Measurements from ENCODE around the gene MED16. TPM values are rescaled to one million over a fixed set of nuclear protein-coding genes. Genes with fewer than 3 reads are reported as not detected.

Gene MED16
- total RNA-seq, 1 experiment from 2014 or later = 83.0 TPM

GRCh38 chr19:939439-939838 lies 46.5 kb upstream of the MED16 start:
- Histone ChIP-seq H3K4me3 (ENCODE audit: low read depth, low read length, poor library complexity, severe bottlenecking) (no peak overlapping the region), H3K27me3 (replicated peaks; ENCODE audit: insufficient read depth, low read depth, low read length, poor library complexity) (no peaks in the 10 kb centered on the region), H3K9me3 (ENCODE audit: low read depth, low read length, poor library complexity, severe bottlenecking) (no peaks in the 10 kb centered on the region), H3K36me3 (ENCODE audit: insufficient read depth, low read length, poor library complexity, severe bottlenecking) (no peaks in the 10 kb centered on the region), H3K27ac (ENCODE audit: low read depth, low read length, poor library complexity, severe bottlenecking) (no peak overlapping the region), H3K4me1 (ENCODE audit: insufficient read depth, low read length, poor library complexity, severe bottlenecking) (peaks cover 14% of the 10 kb centered on the region)
- intact Hi-C loops (cut with micrococcal nuclease; ENCODE audit: unreplicated experiment) = no loop called here
- CTCF ChIA-PET = no interaction called here
- BruUV-seq (replicated peaks) = no TSS peak
- TF ChIP-seq EZH2 (IDR thresholded peaks at IDR 0.05; ENCODE audit: borderline replicate concordance, low read depth, low read length, poor library complexity, severe bottlenecking) = no peak
- TF ChIP-seq, protein P1, sequence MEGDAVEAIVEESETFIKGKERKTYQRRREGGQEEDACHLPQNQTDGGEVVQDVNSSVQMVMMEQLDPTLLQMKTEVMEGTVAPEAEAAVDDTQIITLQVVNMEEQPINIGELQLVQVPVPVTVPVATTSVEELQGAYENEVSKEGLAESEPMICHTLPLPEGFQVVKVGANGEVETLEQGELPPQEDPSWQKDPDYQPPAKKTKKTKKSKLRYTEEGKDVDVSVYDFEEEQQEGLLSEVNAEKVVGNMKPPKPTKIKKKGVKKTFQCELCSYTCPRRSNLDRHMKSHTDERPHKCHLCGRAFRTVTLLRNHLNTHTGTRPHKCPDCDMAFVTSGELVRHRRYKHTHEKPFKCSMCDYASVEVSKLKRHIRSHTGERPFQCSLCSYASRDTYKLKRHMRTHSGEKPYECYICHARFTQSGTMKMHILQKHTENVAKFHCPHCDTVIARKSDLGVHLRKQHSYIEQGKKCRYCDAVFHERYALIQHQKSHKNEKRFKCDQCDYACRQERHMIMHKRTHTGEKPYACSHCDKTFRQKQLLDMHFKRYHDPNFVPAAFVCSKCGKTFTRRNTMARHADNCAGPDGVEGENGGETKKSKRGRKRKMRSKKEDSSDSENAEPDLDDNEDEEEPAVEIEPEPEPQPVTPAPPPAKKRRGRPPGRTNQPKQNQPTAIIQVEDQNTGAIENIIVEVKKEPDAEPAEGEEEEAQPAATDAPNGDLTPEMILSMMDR (conservative IDR thresholded peaks at IDR 0.05; ENCODE audit: low read depth, low read length) = no peak
- POLR2A ChIA-PET (ENCODE audit: low non-redundant PET) = no interaction called here
- no peak for DNase-seq (ENCODE audit: low spot score)

DNA sequence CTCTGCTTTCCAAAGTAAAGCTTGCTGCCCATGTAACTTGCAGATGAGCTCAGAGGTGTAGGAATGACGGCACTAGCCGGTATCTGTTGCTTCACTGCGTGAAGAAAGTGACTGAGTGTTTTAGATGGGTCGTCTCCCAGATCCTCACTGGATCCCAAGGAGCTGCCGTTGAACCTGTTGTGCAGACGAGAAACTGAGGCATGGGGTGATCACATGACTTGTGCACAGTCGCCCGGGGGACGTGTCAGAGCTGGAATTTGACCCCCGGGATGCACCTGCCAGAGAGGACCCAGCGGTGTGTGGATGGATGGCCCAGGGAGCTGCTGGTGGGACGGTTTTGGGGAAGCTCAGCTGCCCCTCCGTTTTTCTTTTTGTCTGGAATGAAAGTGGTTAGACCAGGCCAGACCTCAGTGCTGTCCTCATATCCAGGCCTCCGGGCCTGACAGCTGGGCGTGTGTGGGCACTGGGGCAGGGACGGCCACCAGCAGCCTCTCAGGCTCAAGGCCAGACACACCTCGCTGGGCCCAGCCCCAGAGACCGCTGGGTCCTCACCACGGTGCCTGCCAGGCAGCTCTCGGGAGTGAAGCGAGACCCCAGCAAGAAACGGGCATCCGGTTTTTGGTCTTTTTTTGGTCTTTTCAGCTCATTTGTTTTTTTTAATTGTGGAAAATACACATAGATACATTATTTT lies 45.4 kb upstream of the MED16 start:
- POLR2A ChIA-PET (ENCODE audit: low non-redundant PET) = interaction anchor here (0.8 kb wide), 1 partner anchor 1099 kb away, joined by 5 read pairs; no protein-coding TSS in a partner anchor
- CTCF ChIA-PET = no interaction called here
- no peaks in the 10 kb centered on the region for H3K27me3 ChIP-seq (replicated peaks; ENCODE audit: insufficient read depth, low read depth, low read length, poor library complexity)
- H3K4me3 ChIP-seq (ENCODE audit: low read depth, low read length, poor library complexity, severe bottlenecking) = no peak overlapping the region
- no peak for DNase-seq (ENCODE audit: low spot score)
- BruUV-seq (replicated peaks) = no TSS peak
- intact Hi-C loops (cut with micrococcal nuclease; ENCODE audit: unreplicated experiment) = no loop called here
- TF ChIP-seq EZH2 (IDR thresholded peaks at IDR 0.05; ENCODE audit: borderline replicate concordance, low read depth, low read length, poor library complexity, severe bottlenecking) = no peak
- TF ChIP-seq, protein P1 (conservative IDR thresholded peaks at IDR 0.05; ENCODE audit: low read depth, low read length) = no peak
- H3K36me3 ChIP-seq (ENCODE audit: insufficient read depth, low read length, poor library complexity, severe bottlenecking) = no peaks in the 10 kb centered on the region
- peaks cover 14% of the 10 kb centered on the region for H3K4me1 ChIP-seq (ENCODE audit: insufficient read depth, low read length, poor library complexity, severe bottlenecking)
- no peak overlapping the region for H3K27ac ChIP-seq (ENCODE audit: low read depth, low read length, poor library complexity, severe bottlenecking)
- H3K9me3 ChIP-seq (ENCODE audit: low read depth, low read length, poor library complexity, severe bottlenecking) = no peaks in the 10 kb centered on the region

GRCh38 chr19:937259-937694 lies 44.3 kb upstream of the MED16 start:
- no peak for TF ChIP-seq EZH2 (IDR thresholded peaks at IDR 0.05; ENCODE audit: borderline replicate concordance, low read depth, low read length, poor library complexity, severe bottlenecking)
- TF ChIP-seq, protein P1 (conservative IDR thresholded peaks at IDR 0.05; ENCODE audit: low read depth, low read length) = no peak
- no peak overlapping the region for H3K4me3 ChIP-seq (ENCODE audit: low read depth, low read length, poor library complexity, severe bottlenecking)
- DNase-seq (ENCODE audit: low spot score) = no peak
- no TSS peak for BruUV-seq (replicated peaks)
- intact Hi-C loops (cut with micrococcal nuclease; ENCODE audit: unreplicated experiment) = no loop called here
- H3K36me3 ChIP-seq (ENCODE audit: insufficient read depth, low read length, poor library complexity, severe bottlenecking) = no peaks in the 10 kb centered on the region
- no peaks in the 10 kb centered on the region for H3K9me3 ChIP-seq (ENCODE audit: low read depth, low read length, poor library complexity, severe bottlenecking)
- CTCF ChIA-PET = no interaction called here
- POLR2A ChIA-PET (ENCODE audit: low non-redundant PET) = no interaction called here
- peaks cover 14% of the 10 kb centered on the region for H3K4me1 ChIP-seq (ENCODE audit: insufficient read depth, low read length, poor library complexity, severe bottlenecking)
- no peaks in the 10 kb centered on the region for H3K27me3 ChIP-seq (replicated peaks; ENCODE audit: insufficient read depth, low read depth, low read length, poor library complexity)
- H3K27ac ChIP-seq (ENCODE audit: low read depth, low read length, poor library complexity, severe bottlenecking) = no peak overlapping the region
